Activated CD8-positive, alpha-beta T cell treated with anti-CD3 and anti-CD28 coated beads for 36 hours (primary cell): ENCODE measurements around the gene MAP2K1. TPM values are rescaled to one million over a fixed set of nuclear protein-coding genes. Genes with fewer than 3 reads are reported as not detected.
"Not testable (repeated sequence)": the region's sequence is repeated elsewhere in the genome, so short reads cannot be mapped to it uniquely, and the experiment has no call there.

Experiments
- ATAC-seq: fragments of 200-7000 bp; cut with Tn5 transposase; one replicate; pipeline ENCODE4 v1.10.0; 2021; ENCODE audit warnings: mild to moderate bottlenecking, moderate library complexity
- CTCF ChIA-PET: fragments of 350-600 bp; sonication (Branson Sonifier 250); formaldehyde crosslinking; loops from one replicate; lab custom pipeline; 2021; ENCODE audit warnings: antibody characterized with exemption; lab: Charles Lee
- POLR2A ChIA-PET: fragments of 350-600 bp; sonication (Branson Sonifier 250); formaldehyde crosslinking; loops from one replicate; lab custom pipeline; 2021; ENCODE audit warnings: antibody characterized with exemption; lab: Charles Lee
- DNase-seq: peaks from one replicate; pipeline ENCODE4 v3.0.0-alpha.2; 2020
- H3K27ac Mint-ChIP-seq: one replicate; pipeline ENCODE4 v1.8.0; 2021; ENCODE audit warnings: mild to moderate bottlenecking, mixed read lengths
- H3K27me3 Mint-ChIP-seq: one replicate; pipeline ENCODE4 v1.8.0; 2021; ENCODE audit warnings: mixed read lengths
- H3K36me3 Mint-ChIP-seq: one replicate; pipeline ENCODE4 v1.8.0; 2021; ENCODE audit warnings: low read depth, mixed read lengths
- H3K4me1 Mint-ChIP-seq: one replicate; pipeline ENCODE4 v1.8.0; 2021; ENCODE audit warnings: low read depth, mixed read lengths
- H3K4me3 Mint-ChIP-seq: one replicate; pipeline ENCODE4 v1.8.0; 2021; ENCODE audit warnings: mild to moderate bottlenecking, moderate library complexity, mixed read lengths
- H3K9me3 Mint-ChIP-seq: one replicate; pipeline ENCODE4 v1.8.0; 2021; ENCODE audit warnings: mixed read lengths
- intact Hi-C: fragments of 100-400 bp; cut with micrococcal nuclease; formaldehyde crosslinking; loops from one replicate; pipeline ENCODE4 v1.10.0; 2022
- total RNA-seq, 2 experiments: library from RNA; stranded (reverse); gene quantifications; one replicate each; pipeline ENCODE4 v1.2.3, GENCODE V29; 2021
- TF ChIP-seq, protein P1 (sequence below): fragments of 200-600 bp; IDR thresholded peaks from one replicate; pipeline ENCODE4 v1.8.0; 2022; ENCODE audit warnings: antibody characterized with exemption, mild to moderate bottlenecking

The MAP2K1 gene
- total RNA-seq, 2 experiments from 2014 or later = 117 to 118 TPM

- Mint-ChIP-seq H3K36me3 (no peaks in the 10 kb centered on the region), H3K27ac (no peak overlapping the region), H3K4me3 (no peak overlapping the region), H3K9me3 (peaks cover 4% of the 10 kb centered on the region), H3K4me1 (peaks cover 14% of the 10 kb centered on the region), H3K27me3 (no peaks in the 10 kb centered on the region)
- TF ChIP-seq, protein P1, sequence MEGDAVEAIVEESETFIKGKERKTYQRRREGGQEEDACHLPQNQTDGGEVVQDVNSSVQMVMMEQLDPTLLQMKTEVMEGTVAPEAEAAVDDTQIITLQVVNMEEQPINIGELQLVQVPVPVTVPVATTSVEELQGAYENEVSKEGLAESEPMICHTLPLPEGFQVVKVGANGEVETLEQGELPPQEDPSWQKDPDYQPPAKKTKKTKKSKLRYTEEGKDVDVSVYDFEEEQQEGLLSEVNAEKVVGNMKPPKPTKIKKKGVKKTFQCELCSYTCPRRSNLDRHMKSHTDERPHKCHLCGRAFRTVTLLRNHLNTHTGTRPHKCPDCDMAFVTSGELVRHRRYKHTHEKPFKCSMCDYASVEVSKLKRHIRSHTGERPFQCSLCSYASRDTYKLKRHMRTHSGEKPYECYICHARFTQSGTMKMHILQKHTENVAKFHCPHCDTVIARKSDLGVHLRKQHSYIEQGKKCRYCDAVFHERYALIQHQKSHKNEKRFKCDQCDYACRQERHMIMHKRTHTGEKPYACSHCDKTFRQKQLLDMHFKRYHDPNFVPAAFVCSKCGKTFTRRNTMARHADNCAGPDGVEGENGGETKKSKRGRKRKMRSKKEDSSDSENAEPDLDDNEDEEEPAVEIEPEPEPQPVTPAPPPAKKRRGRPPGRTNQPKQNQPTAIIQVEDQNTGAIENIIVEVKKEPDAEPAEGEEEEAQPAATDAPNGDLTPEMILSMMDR = no peak
- ChIA-PET CTCF (interaction anchor here (1.1 kb wide), 1 partner anchor 124 kb away, joined by 3 read pairs; the partner anchor contains the start of gene SNAPC5), POLR2A (no interaction called here)
- DNase-seq = no peak
- ATAC-seq = no peak
- intact Hi-C loops = no loop called here
Measured at GRCh38 chr15:66374179-66374578, 12.5 kb upstream of the MAP2K1 start.

GRCh38 chr15:66378814-66379430 lies 7.8 kb upstream of the MAP2K1 start:
- no peak for DNase-seq
- H3K4me3 Mint-ChIP-seq = no peak overlapping the region
- H3K27ac Mint-ChIP-seq = no peak overlapping the region
- CTCF ChIA-PET = interaction anchor here (0.7 to 1.4 kb wide), 2 partner anchors 8 to 120 kb away, joined by 3 to 7 read pairs; partner anchors contain the start of gene MAP2K1
- H3K4me1 Mint-ChIP-seq = no peaks in the 10 kb centered on the region
- no peaks in the 10 kb centered on the region for H3K27me3 Mint-ChIP-seq
- TF ChIP-seq, protein P1 = no peak
- no peak for ATAC-seq
- peaks cover 2% of the 10 kb centered on the region for H3K36me3 Mint-ChIP-seq
- H3K9me3 Mint-ChIP-seq = peaks cover 4% of the 10 kb centered on the region
- intact Hi-C loops = no loop called here
- POLR2A ChIA-PET = no interaction called here

DNA sequence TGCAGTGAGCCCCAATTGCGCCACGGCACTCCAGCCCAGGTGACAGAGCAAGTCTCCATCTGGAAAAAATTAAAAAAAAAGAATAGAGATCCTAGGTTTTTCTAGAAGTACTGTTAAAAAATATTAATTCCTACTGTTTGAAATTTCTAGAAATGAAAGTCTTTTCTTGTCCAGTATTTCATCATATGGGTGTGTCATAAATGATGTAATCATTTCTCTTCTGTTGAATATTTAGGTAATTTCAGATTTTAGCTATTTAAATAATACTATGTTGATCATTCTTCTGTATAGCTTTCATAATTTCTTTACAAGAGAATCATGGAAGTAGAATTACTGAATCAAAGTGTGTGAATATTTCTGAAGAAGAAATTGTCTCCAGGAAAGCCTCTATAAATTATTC lies 5.3 kb upstream of the MAP2K1 start:
- H3K36me3 Mint-ChIP-seq, H3K4me3 Mint-ChIP-seq, H3K9me3 Mint-ChIP-seq, H3K27me3 Mint-ChIP-seq, intact Hi-C loops, H3K27ac Mint-ChIP-seq, DNase-seq, ATAC-seq, POLR2A ChIA-PET, H3K4me1 Mint-ChIP-seq: not testable (repeated sequence)
- CTCF ChIA-PET = interaction anchor here (1.3 kb wide), 1 partner anchor 117 kb away, joined by 4 read pairs; no protein-coding TSS in a partner anchor

DNA sequence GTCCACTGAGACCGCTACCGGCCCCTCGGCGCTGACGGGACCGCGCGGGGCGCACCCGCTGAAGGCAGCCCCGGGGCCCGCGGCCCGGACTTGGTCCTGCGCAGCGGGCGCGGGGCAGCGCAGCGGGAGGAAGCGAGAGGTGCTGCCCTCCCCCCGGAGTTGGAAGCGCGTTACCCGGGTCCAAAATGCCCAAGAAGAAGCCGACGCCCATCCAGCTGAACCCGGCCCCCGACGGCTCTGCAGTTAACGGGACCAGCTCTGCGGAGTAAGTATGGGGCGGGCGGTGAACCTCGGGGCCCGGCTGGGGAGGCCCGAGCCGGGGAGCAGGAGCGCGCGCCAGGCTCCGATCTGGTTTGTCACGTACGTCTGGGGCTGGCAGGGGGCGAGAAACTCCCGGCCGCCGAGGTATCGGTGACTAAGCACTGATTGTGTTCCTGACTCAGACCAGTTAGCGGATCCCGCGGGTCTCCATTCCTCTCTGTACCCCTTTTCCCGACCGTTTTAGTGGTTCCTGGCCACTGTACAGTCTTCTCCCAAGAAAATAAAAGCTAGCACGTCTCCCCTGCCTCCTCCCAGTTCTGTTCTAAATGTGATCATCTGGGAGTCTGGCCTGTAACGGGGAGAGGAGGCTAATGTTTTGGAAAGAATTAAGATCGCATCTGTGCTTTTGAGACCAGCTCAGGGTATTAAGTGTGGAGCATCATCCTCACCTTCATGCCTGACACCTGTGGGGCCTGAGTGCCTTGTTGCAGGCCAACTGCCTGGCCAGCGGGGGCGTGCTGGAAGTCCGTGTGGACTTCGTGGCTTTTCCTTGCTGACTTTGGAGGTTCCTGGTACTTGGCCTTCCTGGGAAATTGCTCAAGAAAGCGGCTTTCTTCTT lies 691 bp downstream of the MAP2K1 start:
- CTCF ChIA-PET = interaction anchor here (1.3 to 5.6 kb wide), 5 partner anchors 12 to 112 kb away, joined by 3 to 65 read pairs (median 5); partner anchors contain the start of gene SNAPC5
- POLR2A ChIA-PET = interaction anchor here (0.6 to 5.6 kb wide), 13 partner anchors 16 to 117 kb away, joined by 3 to 65 read pairs (median 4); partner anchors contain the start of genes RPL4, SNAPC5, TIPIN and ZWILCH
- peak overlapping the region; percentile 95 for H3K4me3 Mint-ChIP-seq
- TF ChIP-seq, protein P1 = no peak
- DNase-seq = peak; percentile 90
- peak overlapping the region; percentile 91 for H3K27ac Mint-ChIP-seq
- H3K36me3 Mint-ChIP-seq = peaks cover 44% of the 10 kb centered on the region
- peak; percentile 59 for ATAC-seq
- no peaks in the 10 kb centered on the region for H3K9me3 Mint-ChIP-seq
- peaks cover 48% of the 10 kb centered on the region for H3K4me1 Mint-ChIP-seq
- intact Hi-C loops = loop anchor here (5.0 kb wide), 1 partner anchor 110 kb away; the partner anchor contains the start of gene SNAPC5
- H3K27me3 Mint-ChIP-seq = no peaks in the 10 kb centered on the region

GRCh38 chr15:66388043-66388363 lies 1.3 kb downstream of the MAP2K1 start:
- intact Hi-C loops = loop anchor here (5.0 kb wide), 1 partner anchor 109 kb away; the partner anchor contains the start of gene SNAPC5
- H3K36me3 Mint-ChIP-seq = peaks cover 48% of the 10 kb centered on the region

More at GRCh38 chr15:66388043-66388363, 1.3 kb downstream of the MAP2K1 start:
- DNase-seq (no peak), ATAC-seq (no peak)
- POLR2A ChIA-PET = interaction anchor here (0.6 to 5.6 kb wide), 10 partner anchors 18 to 661 kb away, joined by 3 to 65 read pairs (median 4); partner anchors contain the start of genes RPL4, SNAPC5, TIPIN and ZWILCH
- CTCF ChIA-PET = interaction anchor here (1.3 to 5.6 kb wide), 5 partner anchors 13 to 111 kb away, joined by 3 to 65 read pairs (median 5); partner anchors contain the start of gene SNAPC5
- H3K9me3 Mint-ChIP-seq = no peaks in the 10 kb centered on the region
- H3K4me1 Mint-ChIP-seq = peaks cover 52% of the 10 kb centered on the region
- no peaks in the 10 kb centered on the region for H3K27me3 Mint-ChIP-seq
- TF ChIP-seq, protein P1 = no peak
- peak overlapping the region; percentile 91 for H3K27ac Mint-ChIP-seq
- H3K4me3 Mint-ChIP-seq = peak overlapping the region; percentile 95
